ENCODE measurements around the gene SCYGR1.

DNA sequence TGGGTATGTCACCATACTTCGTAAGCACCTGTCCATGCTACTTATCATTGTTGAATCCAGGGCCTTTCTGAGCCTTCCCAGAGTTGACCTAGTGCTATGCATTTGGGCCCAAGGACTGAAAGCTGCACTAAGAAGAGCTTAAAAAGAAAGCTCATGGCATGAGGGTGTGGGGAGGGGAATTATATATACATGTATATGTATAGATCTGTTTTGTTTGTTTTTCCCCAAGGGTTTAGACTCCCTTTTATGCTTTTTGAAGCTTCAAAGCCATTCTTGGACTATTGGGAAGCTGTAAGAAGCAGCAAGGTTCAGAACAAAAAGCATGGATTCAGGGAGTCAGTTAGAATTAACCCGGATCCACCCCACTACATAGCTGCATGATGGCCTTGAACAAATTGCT is 39.4 kb downstream of the SCYGR1 start:
- TF ChIP-seq, protein P1, sequence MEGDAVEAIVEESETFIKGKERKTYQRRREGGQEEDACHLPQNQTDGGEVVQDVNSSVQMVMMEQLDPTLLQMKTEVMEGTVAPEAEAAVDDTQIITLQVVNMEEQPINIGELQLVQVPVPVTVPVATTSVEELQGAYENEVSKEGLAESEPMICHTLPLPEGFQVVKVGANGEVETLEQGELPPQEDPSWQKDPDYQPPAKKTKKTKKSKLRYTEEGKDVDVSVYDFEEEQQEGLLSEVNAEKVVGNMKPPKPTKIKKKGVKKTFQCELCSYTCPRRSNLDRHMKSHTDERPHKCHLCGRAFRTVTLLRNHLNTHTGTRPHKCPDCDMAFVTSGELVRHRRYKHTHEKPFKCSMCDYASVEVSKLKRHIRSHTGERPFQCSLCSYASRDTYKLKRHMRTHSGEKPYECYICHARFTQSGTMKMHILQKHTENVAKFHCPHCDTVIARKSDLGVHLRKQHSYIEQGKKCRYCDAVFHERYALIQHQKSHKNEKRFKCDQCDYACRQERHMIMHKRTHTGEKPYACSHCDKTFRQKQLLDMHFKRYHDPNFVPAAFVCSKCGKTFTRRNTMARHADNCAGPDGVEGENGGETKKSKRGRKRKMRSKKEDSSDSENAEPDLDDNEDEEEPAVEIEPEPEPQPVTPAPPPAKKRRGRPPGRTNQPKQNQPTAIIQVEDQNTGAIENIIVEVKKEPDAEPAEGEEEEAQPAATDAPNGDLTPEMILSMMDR (IDR thresholded peaks at IDR 0.05): no peak
- TF ChIP-seq SIN3A (IDR thresholded peaks at IDR 0.05; ENCODE audit: borderline replicate concordance, insufficient read depth, low read depth, low read length): no peak
- TF ChIP-seq, protein P2, sequence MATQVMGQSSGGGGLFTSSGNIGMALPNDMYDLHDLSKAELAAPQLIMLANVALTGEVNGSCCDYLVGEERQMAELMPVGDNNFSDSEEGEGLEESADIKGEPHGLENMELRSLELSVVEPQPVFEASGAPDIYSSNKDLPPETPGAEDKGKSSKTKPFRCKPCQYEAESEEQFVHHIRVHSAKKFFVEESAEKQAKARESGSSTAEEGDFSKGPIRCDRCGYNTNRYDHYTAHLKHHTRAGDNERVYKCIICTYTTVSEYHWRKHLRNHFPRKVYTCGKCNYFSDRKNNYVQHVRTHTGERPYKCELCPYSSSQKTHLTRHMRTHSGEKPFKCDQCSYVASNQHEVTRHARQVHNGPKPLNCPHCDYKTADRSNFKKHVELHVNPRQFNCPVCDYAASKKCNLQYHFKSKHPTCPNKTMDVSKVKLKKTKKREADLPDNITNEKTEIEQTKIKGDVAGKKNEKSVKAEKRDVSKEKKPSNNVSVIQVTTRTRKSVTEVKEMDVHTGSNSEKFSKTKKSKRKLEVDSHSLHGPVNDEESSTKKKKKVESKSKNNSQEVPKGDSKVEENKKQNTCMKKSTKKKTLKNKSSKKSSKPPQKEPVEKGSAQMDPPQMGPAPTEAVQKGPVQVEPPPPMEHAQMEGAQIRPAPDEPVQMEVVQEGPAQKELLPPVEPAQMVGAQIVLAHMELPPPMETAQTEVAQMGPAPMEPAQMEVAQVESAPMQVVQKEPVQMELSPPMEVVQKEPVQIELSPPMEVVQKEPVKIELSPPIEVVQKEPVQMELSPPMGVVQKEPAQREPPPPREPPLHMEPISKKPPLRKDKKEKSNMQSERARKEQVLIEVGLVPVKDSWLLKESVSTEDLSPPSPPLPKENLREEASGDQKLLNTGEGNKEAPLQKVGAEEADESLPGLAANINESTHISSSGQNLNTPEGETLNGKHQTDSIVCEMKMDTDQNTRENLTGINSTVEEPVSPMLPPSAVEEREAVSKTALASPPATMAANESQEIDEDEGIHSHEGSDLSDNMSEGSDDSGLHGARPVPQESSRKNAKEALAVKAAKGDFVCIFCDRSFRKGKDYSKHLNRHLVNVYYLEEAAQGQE (IDR thresholded peaks at IDR 0.05; ENCODE audit: insufficient read depth in 1 of 2, low read depth in 2 of 2, low read length in 1 of 2): no peak
- no peak for TF ChIP-seq POLR2AphosphoS5 (IDR thresholded peaks at IDR 0.05; ENCODE audit: low read depth, low read length)
